ENCODE results near the gene EIF5.

The EIF5 gene

DNA sequence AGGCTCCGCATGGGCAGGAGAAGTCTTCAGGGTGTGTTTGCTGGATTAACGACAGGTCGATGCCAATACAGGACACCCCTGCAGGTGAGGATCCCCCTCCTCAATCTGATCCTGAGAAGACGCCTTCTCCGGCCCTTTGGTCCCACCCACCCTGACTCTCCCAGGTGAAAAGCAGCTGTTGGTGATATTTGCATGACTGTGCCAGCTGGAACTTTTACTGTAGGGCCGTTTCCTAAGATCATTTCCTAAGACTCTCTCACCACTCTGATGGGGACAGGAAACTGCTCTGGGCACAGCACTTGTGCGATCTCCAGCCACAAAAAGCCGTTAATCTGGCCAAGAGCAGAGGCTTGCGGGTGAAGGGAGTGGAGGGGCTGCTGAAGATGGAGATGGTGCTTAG lies 16.8 kb upstream of the EIF5 start:
- Mint-ChIP-seq H3K36me3 (ENCODE audit: low read depth) (no peaks in the 10 kb centered on the region), H3K27me3 (ENCODE audit: low read depth) (peaks cover 21% of the 10 kb centered on the region), H3K4me1 (ENCODE audit: low read depth) (peaks cover 2% of the 10 kb centered on the region), H3K9me3 (no peaks in the 10 kb centered on the region), H3K4me3 (no peak overlapping the region), H3K27ac (no peak overlapping the region)

DNA sequence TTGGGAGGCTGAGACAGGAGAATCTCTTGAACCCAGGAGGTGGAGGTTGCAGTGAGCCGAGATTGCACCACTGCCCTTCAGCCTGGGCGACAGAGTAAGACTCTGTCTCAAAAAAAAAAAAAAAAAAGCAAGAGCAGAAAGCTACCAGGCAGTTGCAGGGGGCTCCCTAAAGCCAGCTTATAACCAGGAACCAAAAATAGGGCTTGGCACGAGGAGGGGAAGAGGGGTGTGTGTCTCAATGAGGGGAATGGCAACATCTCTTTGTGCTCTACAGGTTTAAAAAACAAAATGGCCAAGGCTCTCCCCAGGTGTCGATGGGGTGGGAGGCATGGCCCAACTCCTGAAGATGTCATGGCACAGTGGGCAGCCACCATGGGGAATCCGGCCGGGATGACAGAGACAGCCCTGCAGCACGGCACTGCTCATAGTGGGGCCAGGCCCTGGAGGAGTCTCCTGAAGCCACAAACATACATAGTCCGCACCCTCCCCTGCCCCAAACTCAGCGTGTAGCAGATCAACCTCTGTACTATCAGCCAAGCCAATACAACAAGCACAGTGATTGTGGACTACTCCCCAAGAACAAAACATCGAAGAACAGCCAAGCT lies 16.0 kb upstream of the EIF5 start:
- Mint-ChIP-seq H3K4me1 (ENCODE audit: low read depth) (peaks cover 2% of the 10 kb centered on the region), H3K36me3 (ENCODE audit: low read depth) (no peaks in the 10 kb centered on the region), H3K4me3 (no peak overlapping the region), H3K27me3 (ENCODE audit: low read depth) (peaks cover 18% of the 10 kb centered on the region), H3K27ac (no peak overlapping the region), H3K9me3 (no peaks in the 10 kb centered on the region)

DNA sequence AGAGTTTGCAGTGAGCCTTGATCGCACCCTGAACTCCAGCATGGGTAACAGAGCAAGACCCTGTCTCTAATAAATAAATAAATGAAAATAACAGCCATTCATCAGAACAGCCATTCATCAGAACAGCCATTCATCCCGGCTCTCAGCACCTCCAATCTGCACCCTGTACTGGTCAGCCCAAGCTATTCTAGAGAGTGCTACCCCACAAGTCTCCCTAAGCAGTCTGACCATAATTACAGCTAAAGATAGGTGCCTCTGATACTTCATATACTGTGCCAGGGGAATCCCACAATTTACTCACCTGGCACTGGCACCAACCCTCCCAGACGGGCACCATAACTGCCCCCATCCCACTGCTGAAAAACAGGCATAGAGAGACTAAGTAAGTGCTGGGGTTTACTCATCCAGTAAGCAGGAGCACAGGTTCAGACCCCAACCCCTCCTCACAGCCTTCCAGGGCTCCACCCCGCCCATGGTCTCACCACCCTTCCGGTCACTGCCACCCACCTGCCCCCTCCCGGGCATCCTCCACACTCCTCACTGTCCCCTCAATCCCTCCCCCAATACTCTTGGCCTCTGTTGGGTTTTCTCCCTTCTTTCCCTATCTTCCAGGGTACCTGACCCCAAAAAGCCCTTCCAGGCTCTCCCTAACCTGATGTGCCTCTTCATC lies 15.2 kb upstream of the EIF5 start:
- peaks cover 18% of the 10 kb centered on the region for H3K27me3 Mint-ChIP-seq (ENCODE audit: low read depth)
- H3K36me3 Mint-ChIP-seq (ENCODE audit: low read depth), result no peaks in the 10 kb centered on the region
- H3K27ac Mint-ChIP-seq, result no peak overlapping the region
- no peak overlapping the region for H3K4me3 Mint-ChIP-seq
- H3K9me3 Mint-ChIP-seq, result no peaks in the 10 kb centered on the region
- H3K4me1 Mint-ChIP-seq (ENCODE audit: low read depth), result peaks cover 2% of the 10 kb centered on the region

DNA sequence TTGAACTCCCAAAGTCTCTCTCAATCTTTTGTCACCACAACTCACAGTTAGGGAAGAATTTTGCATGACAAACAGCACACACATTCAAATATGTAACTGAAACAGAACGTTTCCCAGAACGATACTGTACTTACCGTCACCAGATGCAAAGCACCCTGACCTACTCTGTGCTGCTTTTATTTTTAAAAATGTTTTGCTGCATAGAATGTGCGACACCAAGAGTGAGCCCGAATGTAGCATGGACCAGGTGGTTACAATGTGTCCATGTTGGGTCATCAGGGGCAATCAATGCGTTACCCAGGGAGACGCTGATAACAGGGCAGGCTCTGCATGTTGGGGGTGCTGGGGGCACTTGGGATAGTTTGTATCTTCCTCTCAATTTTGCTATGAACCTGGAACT lies 14.6 kb upstream of the EIF5 start:
- Mint-ChIP-seq H3K4me3 (no peak overlapping the region), H3K27ac (no peak overlapping the region), H3K4me1 (ENCODE audit: low read depth) (peaks cover 2% of the 10 kb centered on the region), H3K27me3 (ENCODE audit: low read depth) (peaks cover 18% of the 10 kb centered on the region), H3K36me3 (ENCODE audit: low read depth) (no peaks in the 10 kb centered on the region), H3K9me3 (no peaks in the 10 kb centered on the region)

DNA sequence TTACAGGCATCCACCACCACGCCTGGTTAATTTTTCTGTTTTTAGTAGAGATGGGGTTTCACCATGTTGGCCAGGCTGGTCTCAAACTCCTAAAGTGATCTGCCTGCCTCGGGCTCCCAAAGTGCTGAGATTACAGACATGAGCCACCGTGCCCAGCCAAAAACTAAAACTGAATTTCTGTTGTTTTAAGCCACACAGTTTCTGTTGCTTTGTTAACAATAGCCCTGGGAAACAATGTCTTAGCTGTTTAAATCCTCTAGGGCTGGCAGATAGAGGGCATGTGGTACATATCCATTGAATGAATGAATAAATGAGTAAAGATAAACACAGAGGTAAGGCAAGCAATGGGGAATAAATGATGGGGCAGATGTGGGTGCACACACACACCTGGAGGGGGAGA lies 8.0 kb upstream of the EIF5 start:
- Mint-ChIP-seq H3K9me3 (no peaks in the 10 kb centered on the region), H3K27me3 (ENCODE audit: low read depth) (peaks cover 8% of the 10 kb centered on the region), H3K27ac (no peak overlapping the region), H3K4me3 (no peak overlapping the region), H3K4me1 (ENCODE audit: low read depth) (no peaks in the 10 kb centered on the region), H3K36me3 (ENCODE audit: low read depth) (no peaks in the 10 kb centered on the region)

DNA sequence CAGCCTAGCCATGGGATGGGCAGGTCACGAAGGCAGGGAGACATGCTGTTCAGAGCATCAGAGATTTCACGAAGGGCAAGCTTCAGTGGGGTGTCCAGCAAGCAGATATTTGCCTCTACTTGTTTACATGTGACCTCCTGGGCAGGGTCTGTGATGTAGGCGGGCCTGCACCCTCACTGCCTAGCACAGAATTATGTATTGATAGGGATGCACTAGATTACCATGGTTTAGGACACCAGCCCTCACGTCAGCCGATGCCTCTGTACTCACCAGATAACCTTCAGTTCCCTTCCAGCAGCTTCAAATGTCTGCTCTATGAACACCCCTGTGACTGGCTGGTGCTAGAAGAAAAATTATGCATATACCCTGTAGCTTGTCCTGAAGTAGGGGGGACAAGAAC lies 5.1 kb upstream of the EIF5 start:
- no peak overlapping the region for H3K4me3 Mint-ChIP-seq
- H3K9me3 Mint-ChIP-seq, result no peaks in the 10 kb centered on the region
- H3K27ac Mint-ChIP-seq, result no peak overlapping the region
- peaks cover 4% of the 10 kb centered on the region for H3K27me3 Mint-ChIP-seq (ENCODE audit: low read depth)
- H3K36me3 Mint-ChIP-seq (ENCODE audit: low read depth), result peaks cover under 1% of the 10 kb centered on the region
- H3K4me1 Mint-ChIP-seq (ENCODE audit: low read depth), result peaks cover 3% of the 10 kb centered on the region

DNA sequence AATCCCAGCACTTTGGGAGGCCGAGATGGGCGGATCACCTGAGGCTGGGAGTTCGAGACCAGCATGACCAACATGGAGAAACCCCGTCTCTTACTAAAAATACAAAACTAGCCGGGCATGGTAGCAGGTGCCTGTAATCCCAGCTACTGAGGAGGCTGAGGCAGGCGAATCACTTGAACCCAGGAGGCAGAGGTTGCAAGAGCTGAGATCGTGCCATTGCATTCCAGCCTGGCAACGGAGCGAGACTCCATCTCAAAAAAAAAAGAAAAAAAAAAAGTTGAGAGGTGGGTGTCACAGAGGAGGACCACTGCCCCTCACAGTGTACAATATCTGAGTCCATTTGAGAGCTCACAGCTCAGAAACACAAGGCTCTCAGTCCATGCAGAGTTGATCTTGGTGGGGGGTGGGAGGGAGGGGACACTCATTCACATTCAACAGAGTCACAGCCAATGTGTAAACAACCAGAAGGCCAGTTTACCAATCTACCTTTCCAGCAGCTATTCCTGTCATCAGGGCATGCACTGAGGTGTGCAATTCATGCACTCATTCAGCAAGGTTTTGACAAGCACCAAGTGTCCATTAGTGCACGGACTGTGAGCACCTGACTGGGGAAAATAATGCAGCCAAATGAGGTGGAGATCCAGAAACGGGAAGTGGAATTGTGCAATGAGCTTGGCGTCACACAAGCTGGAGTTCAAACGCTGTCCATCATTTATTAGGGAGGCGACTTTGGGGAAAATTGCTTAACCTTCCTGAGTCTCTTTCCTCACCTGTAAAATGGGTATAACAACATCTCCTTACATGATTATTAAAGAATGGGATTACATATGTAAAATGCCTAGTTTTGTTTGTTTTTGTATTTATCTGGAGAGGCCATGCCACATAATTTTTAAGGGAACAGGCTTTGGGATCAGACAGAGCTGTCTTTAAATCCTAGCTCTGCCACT lies 4.4 kb upstream of the EIF5 start:
- H3K27ac Mint-ChIP-seq, result no peak overlapping the region
- H3K27me3 Mint-ChIP-seq (ENCODE audit: low read depth), result peaks cover 4% of the 10 kb centered on the region
- H3K4me1 Mint-ChIP-seq (ENCODE audit: low read depth), result peaks cover 3% of the 10 kb centered on the region
- H3K9me3 Mint-ChIP-seq, result no peaks in the 10 kb centered on the region
- no peak overlapping the region for H3K4me3 Mint-ChIP-seq
- H3K36me3 Mint-ChIP-seq (ENCODE audit: low read depth), result peaks cover 2% of the 10 kb centered on the region

DNA sequence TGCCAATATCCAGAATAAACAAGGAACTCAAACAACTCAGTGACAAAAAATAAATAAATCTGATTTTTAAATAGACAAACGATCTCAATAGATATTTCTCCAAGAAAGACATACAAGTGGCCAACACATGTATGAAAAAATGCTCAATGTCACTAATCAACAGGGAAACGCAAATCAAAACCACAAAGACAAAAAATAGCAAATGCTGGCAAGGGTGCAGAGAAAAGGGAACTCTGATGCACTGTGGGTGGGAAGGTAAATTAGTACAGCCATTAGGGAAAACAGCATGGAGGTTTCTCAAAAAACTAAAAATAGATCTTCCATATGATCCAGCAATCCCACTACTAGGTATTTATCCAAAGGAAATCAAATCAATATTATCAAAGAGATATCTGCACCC lies 3.5 kb upstream of the EIF5 start:
- H3K4me3 Mint-ChIP-seq, result no peak overlapping the region
- no peak overlapping the region for H3K27ac Mint-ChIP-seq
- peaks cover 6% of the 10 kb centered on the region for H3K4me1 Mint-ChIP-seq (ENCODE audit: low read depth)
- no peaks in the 10 kb centered on the region for H3K9me3 Mint-ChIP-seq
- H3K36me3 Mint-ChIP-seq (ENCODE audit: low read depth), result peaks cover 8% of the 10 kb centered on the region
- peaks cover 4% of the 10 kb centered on the region for H3K27me3 Mint-ChIP-seq (ENCODE audit: low read depth)

DNA sequence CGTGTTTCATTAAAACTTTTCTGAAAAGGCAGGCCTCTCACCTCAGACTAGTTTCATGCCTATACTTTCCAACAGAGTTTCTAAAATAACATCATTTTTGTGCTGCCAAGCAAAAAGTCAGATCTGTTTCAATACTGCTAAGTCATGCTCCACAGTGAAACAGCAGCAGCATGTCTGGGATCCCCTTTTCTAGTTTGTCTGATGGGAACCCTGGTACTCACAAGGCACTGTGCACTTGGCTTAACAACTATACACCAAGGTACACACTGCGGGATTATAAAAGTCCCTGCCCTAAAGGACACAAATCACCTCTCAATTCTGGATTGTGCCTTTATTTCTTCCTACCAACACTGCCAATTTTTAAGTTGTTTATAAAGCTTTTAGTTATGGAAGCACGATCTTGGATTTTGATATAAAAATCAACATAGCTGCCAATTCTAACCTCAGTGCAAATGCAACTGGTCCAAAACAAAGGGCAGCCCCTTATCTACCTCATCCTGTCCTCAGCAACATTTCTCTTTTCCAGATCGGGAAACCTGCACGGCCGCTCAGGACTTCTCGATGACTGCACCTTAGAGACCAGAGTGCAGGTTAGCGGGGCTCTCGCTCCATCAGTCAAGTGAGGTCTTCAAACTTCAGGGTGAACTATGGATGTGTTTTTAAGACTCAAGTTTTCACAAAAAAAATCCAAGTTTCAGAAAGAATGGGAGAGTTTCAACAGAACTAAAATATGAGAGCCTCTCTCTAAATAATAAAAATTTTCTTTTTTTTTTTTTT lies 1.7 kb upstream of the EIF5 start:
- Mint-ChIP-seq H3K4me3 (peak overlapping the region; percentile 19), H3K27ac (peak overlapping the region; percentile 73), H3K9me3 (no peaks in the 10 kb centered on the region), H3K4me1 (ENCODE audit: low read depth) (peaks cover 15% of the 10 kb centered on the region), H3K36me3 (ENCODE audit: low read depth) (peaks cover 25% of the 10 kb centered on the region), H3K27me3 (ENCODE audit: low read depth) (peaks cover 4% of the 10 kb centered on the region)

DNA sequence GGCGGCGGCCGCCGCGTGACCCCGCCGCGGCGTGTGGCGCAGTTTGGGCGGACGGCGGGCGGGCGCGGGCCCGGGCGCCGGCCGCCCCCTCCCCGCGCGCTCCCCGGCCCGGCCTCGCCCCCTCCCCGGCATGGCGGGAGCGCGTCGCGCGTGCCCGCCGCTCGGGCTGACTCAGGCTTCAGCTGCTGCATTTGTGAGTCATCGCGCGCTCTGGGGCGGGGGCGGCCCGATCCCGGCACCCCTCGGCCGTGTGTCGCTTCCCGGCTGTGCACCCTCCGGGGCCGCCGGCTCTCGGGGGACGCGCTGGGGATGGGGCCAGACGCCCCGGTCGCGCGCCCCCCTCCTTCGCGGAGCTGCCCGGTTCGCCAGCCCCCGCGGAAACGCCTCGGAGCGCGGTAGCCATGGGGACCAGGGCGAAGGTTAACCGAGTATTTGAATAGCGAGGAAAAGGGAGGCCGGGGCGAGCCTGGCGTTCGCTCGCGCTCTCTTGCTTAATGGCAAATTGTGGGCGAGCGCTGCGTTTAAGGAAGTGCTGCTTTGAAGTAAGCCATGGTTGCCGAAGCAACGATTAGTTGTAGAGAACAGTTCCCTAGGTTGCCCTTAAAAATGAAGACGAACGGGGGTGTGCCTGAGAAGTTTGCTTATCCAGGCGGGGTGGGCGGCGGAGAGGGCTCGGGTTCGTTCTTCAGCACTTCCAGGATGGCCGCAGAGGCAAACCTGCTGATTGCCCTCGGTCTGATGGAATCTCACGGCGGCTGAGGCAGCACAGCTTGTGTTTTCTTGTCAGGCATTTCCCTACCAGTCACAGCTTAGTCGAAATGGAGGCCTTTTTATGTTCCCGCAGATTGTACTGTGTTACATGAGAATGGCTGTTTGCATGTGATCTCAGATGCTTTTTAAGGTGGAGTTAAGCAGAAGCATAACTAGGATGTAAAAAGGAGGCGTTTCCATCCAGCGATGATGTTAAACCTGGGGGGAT lies 896 bp downstream of the EIF5 start:
- Mint-ChIP-seq H3K4me3 (peak overlapping the region; percentile 90), H3K27me3 (ENCODE audit: low read depth) (peaks cover 4% of the 10 kb centered on the region), H3K27ac (peak overlapping the region; percentile 82), H3K36me3 (ENCODE audit: low read depth) (peaks cover 50% of the 10 kb centered on the region), H3K9me3 (no peaks in the 10 kb centered on the region), H3K4me1 (ENCODE audit: low read depth) (peaks cover 26% of the 10 kb centered on the region)

DNA sequence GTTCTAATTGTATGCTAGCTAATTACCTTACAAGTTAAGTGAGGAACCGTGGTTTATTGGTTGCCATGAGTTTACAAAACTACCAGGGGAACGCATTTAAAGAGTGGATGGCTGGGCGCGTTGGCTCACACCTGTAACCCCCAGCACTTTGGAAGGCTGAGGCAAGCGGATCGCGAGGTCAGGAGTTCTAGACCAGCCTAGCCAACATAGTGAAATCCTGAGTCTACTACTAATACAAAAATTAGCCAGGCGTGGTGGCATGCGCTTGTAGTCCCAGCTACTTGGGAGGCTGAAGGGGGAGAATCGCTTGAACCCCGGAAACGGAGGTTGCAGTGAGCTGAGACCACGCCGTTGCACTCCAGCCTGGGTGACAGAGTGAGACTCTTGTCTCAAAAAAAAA lies 2.2 kb downstream of the EIF5 start:
- no peak overlapping the region for H3K27ac Mint-ChIP-seq
- no peaks in the 10 kb centered on the region for H3K9me3 Mint-ChIP-seq
- H3K27me3 Mint-ChIP-seq (ENCODE audit: low read depth), result no peaks in the 10 kb centered on the region
- peaks cover 28% of the 10 kb centered on the region for H3K4me1 Mint-ChIP-seq (ENCODE audit: low read depth)
- peaks cover 61% of the 10 kb centered on the region for H3K36me3 Mint-ChIP-seq (ENCODE audit: low read depth)
- H3K4me3 Mint-ChIP-seq, result peak overlapping the region; percentile 90

DNA sequence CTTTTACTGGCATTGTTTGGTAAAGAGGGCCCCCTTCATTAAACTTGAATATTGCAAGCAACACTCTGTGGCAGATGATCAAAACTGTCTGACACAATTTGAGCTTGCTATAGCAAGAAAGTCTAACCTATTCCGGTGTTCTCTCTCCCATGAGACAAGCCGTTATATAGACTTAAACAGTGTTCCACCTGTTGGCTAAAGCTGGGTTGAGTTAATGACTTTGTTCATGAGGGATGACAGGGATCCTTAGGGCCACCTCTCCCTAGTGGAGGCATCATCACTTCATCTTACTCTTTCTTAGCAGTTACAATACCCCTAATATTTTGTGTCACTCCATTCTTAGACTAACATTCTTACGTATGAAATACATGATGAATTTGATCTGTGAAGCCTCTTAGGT lies 3.8 kb downstream of the EIF5 start:
- H3K9me3 Mint-ChIP-seq, result no peaks in the 10 kb centered on the region
- no peak overlapping the region for H3K4me3 Mint-ChIP-seq
- H3K36me3 Mint-ChIP-seq (ENCODE audit: low read depth), result peaks cover 74% of the 10 kb centered on the region
- H3K4me1 Mint-ChIP-seq (ENCODE audit: low read depth), result peaks cover 28% of the 10 kb centered on the region
- H3K27ac Mint-ChIP-seq, result no peak overlapping the region
- H3K27me3 Mint-ChIP-seq (ENCODE audit: low read depth), result no peaks in the 10 kb centered on the region

DNA sequence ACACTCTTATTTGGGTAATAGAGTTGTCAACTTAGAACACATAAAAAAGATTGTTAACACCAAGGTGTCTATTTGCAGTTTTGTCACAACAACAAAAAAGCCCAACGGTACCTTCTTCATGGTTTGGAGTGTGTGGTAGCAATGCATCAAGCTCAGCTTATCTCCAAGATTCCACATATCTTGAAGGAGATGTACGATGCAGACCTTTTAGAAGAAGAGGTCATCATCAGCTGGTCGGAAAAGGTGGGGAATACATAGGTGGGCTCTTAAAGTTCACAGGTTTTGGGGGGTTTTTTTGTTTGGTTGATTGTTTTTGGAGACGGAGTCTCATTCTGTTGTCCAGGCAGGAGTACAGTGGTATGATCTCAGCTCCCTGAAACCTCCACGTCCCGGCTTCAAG lies 5.5 kb downstream of the EIF5 start:
- no peak overlapping the region for H3K27ac Mint-ChIP-seq
- H3K27me3 Mint-ChIP-seq (ENCODE audit: low read depth), result no peaks in the 10 kb centered on the region
- peaks cover 30% of the 10 kb centered on the region for H3K4me1 Mint-ChIP-seq (ENCODE audit: low read depth)
- H3K9me3 Mint-ChIP-seq, result no peaks in the 10 kb centered on the region
- peaks cover 86% of the 10 kb centered on the region for H3K36me3 Mint-ChIP-seq (ENCODE audit: low read depth)
- no peak overlapping the region for H3K4me3 Mint-ChIP-seq
